AG04450 (cell line): ENCODE data around the gene CD109. TPM values are rescaled to one million over a fixed set of nuclear protein-coding genes. Genes with fewer than 3 reads are reported as not detected.
"Not testable (repeated sequence)": the region's sequence is repeated elsewhere in the genome, so short reads cannot be mapped to it uniquely, and the experiment has no call there.

ENCODE experiments used
- CTCF ChIA-PET: fragments of 300-600, 350-600 bp; formaldehyde crosslinking; extraction: SDS; loops from one replicate; lab custom pipeline; 2022; ENCODE audit warnings: antibody characterized with exemption, inconsistent platforms; lab: Charles Lee
- POLR2A ChIA-PET: fragments of 350-600 bp; formaldehyde crosslinking; extraction: SDS; loops from one replicate; lab custom pipeline; 2021; ENCODE audit warnings: antibody characterized with exemption, inconsistent platforms; lab: Yijun Ruan, JAX
- DNase-seq: peaks from one replicate; pipeline ENCODE4 v3.0.0-alpha.2; 2011; ENCODE audit warnings: low read depth, low spot score
- H3K27ac ChIP-seq: one replicate; pipeline ENCODE4 v1.5.1; 2012; ENCODE audit warnings: low read depth, low read length, control low read depth
- H3K27me3 ChIP-seq: one replicate; pipeline ENCODE4 v1.6.0; 2012; ENCODE audit warnings: low read length; ENCODE audit not compliant: control insufficient read depth, insufficient read depth
- H3K4me3 ChIP-seq: 2 replicates; pipeline ENCODE4 v1.5.1; 2011; ENCODE audit warnings: mild to moderate bottlenecking, low read depth, low read length, control low read depth
- H3K9me3 ChIP-seq: 2 replicates; pipeline ENCODE4 v1.5.1; 2012; ENCODE audit warnings: low read length; ENCODE audit not compliant: control insufficient read depth, insufficient read depth
- CTCF ChIP-seq: IDR thresholded peaks from 2 replicates; pipeline ENCODE4 v1.5.1; 2011; ENCODE audit warnings: low read depth, low read length, control low read depth, inconsistent platforms
- polyA plus RNA-seq: library from polyadenylated mRNA; depleted of rRNA; stranded (reverse); fragments of >200 nt; gene quantifications from 2 replicates; pipeline ENCODE4 v1.2.3, GENCODE V29; 2011

CD109 gene
- polyA plus RNA-seq, 1 experiment: 46.1 TPM

- ChIA-PET CTCF (no interaction called here), POLR2A (no interaction called here)
- Histone ChIP-seq H3K4me3 (no peak overlapping the region), H3K27me3 (no peaks in the 10 kb centered on the region), H3K27ac (no peak overlapping the region), H3K9me3 (no peaks in the 10 kb centered on the region)
- TF ChIP-seq CTCF: no peak
- DNase-seq: no peak
Measured at GRCh38 chr6:73800997-73801396, 105.0 kb downstream of the CD109 start.

GRCh38 chr6:73801652-73802268 lies 105.8 kb downstream of the CD109 start:
- TF ChIP-seq CTCF: no peak
- POLR2A ChIA-PET: no interaction called here
- H3K27ac ChIP-seq: no peak overlapping the region

GRCh38 chr6:73802366-73802765 lies 106.4 kb downstream of the CD109 start:
- CTCF ChIA-PET: interaction anchor here (1.0 to 2.0 kb wide), 2 partner anchors 69 to 1407 kb away, joined by 4 to 5 read pairs; no protein-coding TSS in a partner anchor
- Histone ChIP-seq H3K27ac (no peak overlapping the region), H3K4me3 (no peak overlapping the region), H3K27me3 (no peaks in the 10 kb centered on the region), H3K9me3 (no peaks in the 10 kb centered on the region)
- no peak for DNase-seq
- TF ChIP-seq CTCF: no peak
- POLR2A ChIA-PET: no interaction called here

More at GRCh38 chr6:73801652-73802268, 105.8 kb downstream of the CD109 start:
- Histone ChIP-seq H3K9me3 (no peaks in the 10 kb centered on the region), H3K27me3 (no peaks in the 10 kb centered on the region), H3K4me3 (no peak overlapping the region)
- no peak for DNase-seq
- CTCF ChIA-PET: no interaction called here

GRCh38 chr6:73803562-73804241 lies 107.7 kb downstream of the CD109 start:
- POLR2A ChIA-PET: interaction anchor here (0.6 to 0.7 kb wide), 4 partner anchors 10 to 1052 kb away, joined by 3 to 4 read pairs (median 3); no protein-coding TSS in a partner anchor
- no peak overlapping the region for H3K4me3 ChIP-seq
- CTCF ChIA-PET: interaction anchor here (0.6 to 2.0 kb wide), 9 partner anchors 11 to 1408 kb away, joined by 3 to 5 read pairs (median 4); no protein-coding TSS in a partner anchor
- H3K9me3 ChIP-seq: no peaks in the 10 kb centered on the region
- peak; percentile 66 for TF ChIP-seq CTCF
- H3K27ac ChIP-seq: peak overlapping the region; percentile 87
- peak; percentile 88 for DNase-seq
- H3K27me3 ChIP-seq: no peaks in the 10 kb centered on the region

- POLR2A ChIA-PET, H3K27me3 ChIP-seq, H3K4me3 ChIP-seq, H3K9me3 ChIP-seq, H3K27ac ChIP-seq, DNase-seq: not testable (repeated sequence)
- CTCF ChIA-PET: interaction anchor here (1.3 to 1.7 kb wide), 2 partner anchors 9 to 66 kb away, joined by 5 read pairs; no protein-coding TSS in a partner anchor
Measured at GRCh38 chr6:73805221-73805620, 109.2 kb downstream of the CD109 start.

GRCh38 chr6:73805982-73806381 lies 110.0 kb downstream of the CD109 start:
- CTCF ChIA-PET, H3K9me3 ChIP-seq, H3K27ac ChIP-seq, H3K4me3 ChIP-seq, DNase-seq, H3K27me3 ChIP-seq, POLR2A ChIA-PET: not testable (repeated sequence)
